NCI-H446 (cell line): Measurements from ENCODE around the gene RALGAPA2.

Experiments used
- DNase-seq, 2 experiments: peaks; one replicate each; lab custom pipeline; 2025; lab: John Stamatoyannopoulos, UW

Gene RALGAPA2

GRCh38 chr20:20721489-20721888 lies 9.0 kb upstream of the RALGAPA2 start:
- DNase-seq, result no peak

DNA sequence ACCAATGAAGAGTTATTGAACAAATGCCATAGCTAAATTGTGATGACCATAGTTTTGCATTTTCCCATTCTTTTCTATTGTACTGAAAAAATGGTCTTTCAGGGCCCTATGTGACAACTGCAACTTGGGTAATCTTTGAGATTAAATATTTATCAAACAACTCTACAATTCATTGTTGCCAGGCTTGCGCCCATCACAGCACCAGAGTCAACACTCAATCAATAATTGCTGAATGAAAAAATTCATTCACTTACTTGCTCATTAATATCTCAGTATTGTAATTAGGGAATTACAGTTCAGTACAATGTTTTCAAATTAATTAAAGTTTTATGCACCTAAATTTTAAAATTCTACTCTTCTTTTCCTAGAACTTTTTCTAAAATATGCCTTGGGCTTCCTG lies 7.7 kb upstream of the RALGAPA2 start:
- DNase-seq, result no peak

- DNase-seq, result no peak
Observed at GRCh38 chr20:20719411-20719810, 7.0 kb upstream of the RALGAPA2 start.

DNA sequence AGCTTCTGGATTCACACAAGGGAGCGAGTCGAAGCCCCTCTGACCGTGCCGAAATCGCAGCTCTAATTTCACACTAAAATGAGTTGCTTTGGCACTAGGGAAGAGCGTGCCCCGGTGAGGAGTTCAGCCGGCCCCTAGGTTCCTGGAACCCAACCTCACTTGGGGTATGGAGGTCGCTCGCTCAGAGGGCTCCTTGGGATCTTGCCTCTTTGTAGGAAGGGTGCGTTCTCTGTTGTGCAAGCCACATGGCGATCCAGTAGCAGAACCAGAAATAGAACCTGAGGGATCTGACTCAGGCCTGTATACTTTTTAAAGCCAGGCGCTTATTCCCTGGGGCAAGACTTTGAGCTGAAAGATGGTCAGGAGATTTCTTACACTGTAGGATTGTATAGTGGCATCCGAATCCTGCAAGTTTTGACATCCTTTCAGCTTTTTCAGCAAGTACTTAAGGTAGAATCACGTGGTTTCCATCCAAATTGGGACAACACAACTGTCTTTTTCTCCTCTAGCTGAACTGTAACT lies 861 bp upstream of the RALGAPA2 start:
- no peak for DNase-seq

GRCh38 chr20:20712004-20712473 lies 405 bp downstream of the RALGAPA2 start:
- DNase-seq, result no peak

DNA sequence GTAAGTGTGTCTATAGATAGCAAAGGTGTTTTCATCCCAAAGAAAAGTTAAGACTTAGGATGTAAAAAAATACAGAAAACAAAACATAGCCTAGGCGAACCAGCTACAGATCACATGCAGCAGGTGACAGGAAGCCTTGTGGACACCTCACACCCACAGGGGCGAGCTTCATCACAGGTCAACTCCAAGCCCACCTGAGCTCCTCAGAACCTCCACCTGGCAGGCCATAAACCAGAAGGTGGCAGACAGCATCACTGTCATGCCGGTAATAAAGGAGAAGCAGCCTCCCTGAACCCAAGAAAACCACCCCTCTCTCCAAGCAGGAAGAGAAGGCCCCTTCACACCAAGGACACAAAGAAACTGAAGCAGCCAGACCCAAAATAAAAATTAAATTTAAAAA lies 1.0 kb downstream of the RALGAPA2 start:
- DNase-seq, result no peak

GRCh38 chr20:20710443-20711315 lies 1.8 kb downstream of the RALGAPA2 start:
- no peak for DNase-seq

GRCh38 chr20:20709887-20710286 lies 2.6 kb downstream of the RALGAPA2 start:
- DNase-seq, result no peak

- DNase-seq, result no peak
Observed at GRCh38 chr20:20706285-20706684, 6.2 kb downstream of the RALGAPA2 start.

- DNase-seq, result no peak
Observed at GRCh38 chr20:20702330-20703245, 9.9 kb downstream of the RALGAPA2 start.

GRCh38 chr20:20699917-20700316 lies 12.5 kb downstream of the RALGAPA2 start:
- DNase-seq, result no peak

DNA sequence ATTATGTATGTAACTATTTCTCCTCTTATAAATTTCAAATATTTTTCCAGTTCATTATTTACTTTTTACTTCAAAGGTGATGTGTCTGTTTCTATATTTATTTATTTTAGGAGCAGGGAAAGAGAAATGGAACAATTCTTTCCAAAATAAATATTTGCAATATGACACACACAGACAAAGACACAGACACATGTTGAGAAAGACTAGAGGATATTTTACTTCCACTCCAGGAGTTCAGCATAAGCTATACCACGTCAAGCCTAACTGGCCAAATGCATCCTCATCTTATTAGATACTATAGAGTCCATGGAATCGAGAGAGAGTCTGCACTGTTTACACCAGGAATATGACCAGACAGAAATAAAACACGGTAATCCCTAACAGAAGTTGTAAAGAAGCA lies 13.3 kb downstream of the RALGAPA2 start:
- DNase-seq, result peak in 1 of 2 experiments; percentile 20

- no peak for DNase-seq
Observed at GRCh38 chr20:20697325-20697845, 15.1 kb downstream of the RALGAPA2 start.

DNA sequence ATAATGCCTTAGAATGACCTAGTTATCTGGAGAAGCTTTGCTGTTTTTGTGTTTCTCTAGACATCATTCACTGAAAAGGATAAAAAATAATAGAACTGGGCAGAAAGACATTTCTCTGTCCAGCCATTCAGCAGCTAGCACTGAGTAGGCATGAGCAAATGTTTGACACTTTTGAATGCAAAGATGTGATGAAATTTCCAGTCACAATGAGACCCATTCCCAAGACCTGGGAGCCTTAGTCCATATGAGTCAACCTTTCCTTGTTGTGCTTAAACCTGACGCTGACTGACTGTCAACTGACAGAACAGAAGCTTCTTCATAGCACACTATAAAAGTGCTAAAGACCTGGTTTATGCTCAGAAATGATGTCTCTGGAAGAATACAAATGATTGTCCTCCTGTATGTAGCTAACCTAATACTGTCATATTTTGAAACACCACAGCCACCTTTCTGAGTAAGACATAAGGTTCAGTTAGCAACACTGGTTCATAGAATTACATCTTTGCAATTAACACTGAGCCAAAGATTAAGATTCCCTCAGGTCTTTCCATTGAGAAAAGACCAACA lies 17.1 kb downstream of the RALGAPA2 start:
- no peak for DNase-seq

DNA sequence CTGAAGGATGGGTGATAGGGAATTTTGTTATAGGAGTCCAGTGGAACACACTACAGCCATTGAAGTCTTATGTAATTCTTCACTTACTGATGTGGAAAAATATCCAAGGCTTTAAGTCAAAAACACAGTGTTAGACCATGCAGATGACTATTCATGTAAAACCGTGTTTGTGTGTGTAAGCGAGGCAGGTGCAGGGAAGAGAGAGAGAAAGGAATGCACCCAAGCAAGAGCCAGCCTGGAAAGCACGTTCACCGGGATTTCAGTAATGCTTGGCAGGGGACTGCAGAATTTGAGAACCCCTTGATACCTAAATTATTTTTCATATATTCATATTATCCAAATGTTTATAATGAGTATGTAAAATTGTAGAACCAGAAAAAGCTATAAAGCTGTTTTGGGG lies 17.9 kb downstream of the RALGAPA2 start:
- no peak for DNase-seq

GRCh38 chr20:20692587-20692986 lies 19.9 kb downstream of the RALGAPA2 start:
- no peak for DNase-seq

DNA sequence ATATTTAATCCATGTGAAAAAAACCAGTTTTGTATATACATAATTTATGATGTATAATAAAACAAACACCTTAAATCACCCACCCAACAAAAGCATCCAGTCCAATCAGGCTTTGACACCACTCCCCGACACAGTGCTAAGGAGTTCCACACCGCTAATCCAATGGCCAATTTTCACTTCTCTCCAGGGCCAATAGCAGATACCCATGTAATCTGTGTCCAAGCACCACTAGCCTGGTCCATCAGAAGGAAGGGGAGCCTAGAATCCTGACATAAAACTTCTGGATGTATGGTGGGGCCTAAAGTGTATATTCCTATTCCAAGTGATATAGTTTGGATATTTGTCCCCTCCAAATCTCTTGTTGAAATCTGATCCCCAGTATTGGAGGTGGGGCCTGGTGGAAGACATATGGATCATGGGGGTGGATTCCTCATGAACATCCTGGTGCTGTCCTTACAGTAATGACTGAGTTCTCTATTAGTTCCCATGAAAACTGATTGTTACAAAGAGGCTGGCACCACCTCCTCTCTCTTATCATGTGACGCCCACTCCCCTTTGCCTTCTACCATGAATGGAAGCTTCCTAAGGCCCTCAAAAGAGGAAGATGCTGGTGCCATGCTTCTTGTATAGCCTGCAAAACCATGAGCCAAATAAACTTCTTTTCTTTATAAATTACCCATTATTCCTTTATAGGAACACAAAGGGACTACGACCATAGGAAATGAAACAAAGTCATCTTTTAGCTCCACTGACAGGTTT lies 20.8 kb downstream of the RALGAPA2 start:
- DNase-seq, result no peak

- DNase-seq, result no peak
Observed at GRCh38 chr20:20690676-20691476, 21.6 kb downstream of the RALGAPA2 start.

GRCh38 chr20:20687319-20687718 lies 25.1 kb downstream of the RALGAPA2 start:
- DNase-seq, result peak; percentile 71 to 90

- peak; percentile 87 to 94 for DNase-seq
Observed at GRCh38 chr20:20685635-20686034, 26.8 kb downstream of the RALGAPA2 start.
